A549 treated with Hydrocortisone at 1 μM for 4 hours (cell line): Measurements from ENCODE around the gene SCEL. TPM values are rescaled to one million over a fixed set of nuclear protein-coding genes. Genes with fewer than 3 reads are reported as not detected.

Experiments used
- total RNA-seq: library from RNA; stranded (reverse); fragments of 200-300 nt; extraction: Qiagen RNA extraction; gene quantifications from 5 replicates; pipeline ENCODE4 v1.2.3, GENCODE V29; 2022

Gene SCEL, protein sequence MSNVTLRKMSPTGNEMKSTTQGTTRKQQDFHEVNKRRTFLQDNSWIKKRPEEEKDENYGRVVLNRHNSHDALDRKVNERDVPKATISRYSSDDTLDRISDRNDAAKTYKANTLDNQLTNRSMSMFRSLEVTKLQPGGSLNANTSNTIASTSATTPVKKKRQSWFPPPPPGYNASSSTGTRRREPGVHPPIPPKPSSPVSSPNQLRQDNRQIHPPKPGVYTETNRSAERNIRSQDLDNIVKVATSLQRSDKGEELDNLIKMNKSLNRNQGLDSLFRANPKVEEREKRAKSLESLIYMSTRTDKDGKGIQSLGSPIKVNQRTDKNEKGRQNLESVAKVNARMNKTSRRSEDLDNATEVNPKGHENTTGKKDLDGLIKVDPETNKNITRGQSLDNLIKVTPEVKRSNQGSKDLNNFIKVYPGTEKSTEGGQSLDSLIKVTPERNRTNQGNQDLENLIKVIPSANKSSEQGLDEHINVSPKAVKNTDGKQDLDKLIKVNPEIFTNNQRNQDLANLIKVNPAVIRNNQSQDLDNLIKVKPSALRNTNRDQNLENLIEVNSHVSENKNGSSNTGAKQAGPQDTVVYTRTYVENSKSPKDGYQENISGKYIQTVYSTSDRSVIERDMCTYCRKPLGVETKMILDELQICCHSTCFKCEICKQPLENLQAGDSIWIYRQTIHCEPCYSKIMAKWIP
- 0.79 to 1.0 TPM (median 0.92 TPM) in 5 replicates for total RNA-seq

GRCh38 chr13:77535448-77535847, at the start of gene SCEL:
Gene SCEL (plus strand): TSS chr13:77535706. CDS start chr13:77555876, 20,170 bp downstream.

Other genes with a start within 250 kb of the SCEL start
- 15.0 to 26.4 TPM (median 16.7 TPM) in 5 replicates for gene MYCBP2, start 208.6 kb upstream of the SCEL start, total RNA-seq
- gene SLAIN1, start 162.0 kb downstream of the SCEL start, total RNA-seq, result 0.41 to 0.67 TPM (median 0.58 TPM) in 5 replicates